SK-N-SH (cell line): ENCODE measurements around the gene AXIN1. TPM values are rescaled to one million over a fixed set of nuclear protein-coding genes. Genes with fewer than 3 reads are reported as not detected.

Experiments
- CTCF ChIA-PET: fragments of 300-600, 350-600 bp; formaldehyde crosslinking; extraction: SDS; loops from one replicate; lab custom pipeline; 2021; lab: Yijun Ruan, JAX
- POLR2A ChIA-PET: fragments of 350-600 bp; sonication (Branson Sonifier 250); formaldehyde crosslinking; extraction: SDS; loops from one replicate; lab custom pipeline; 2020; ENCODE audit warnings: antibody characterized with exemption, inconsistent platforms; lab: Yijun Ruan, JAX
- DNase-seq: peaks from one replicate; pipeline ENCODE4 v3.0.0; 2012
- H2AFZ ChIP-seq: fragments of 200-600 bp; sonication (generic); 2 replicates; pipeline ENCODE4 v1.8.1; 2016; ENCODE audit warnings: antibody characterized with exemption, mild to moderate bottlenecking, low read depth
- H3F3A ChIP-seq: fragments of 200-600 bp; sonication (generic); replicated peaks from 2 replicates; pipeline ENCODE3; 2016; ENCODE audit warnings: antibody characterized with exemption, mild to moderate bottlenecking; ENCODE audit not compliant: insufficient read depth
- H3K27ac ChIP-seq, 2 experiments: fragments of 200-500 bp in 1 of 2; fragments of 200-600 bp in 1 of 2; sonication (Bioruptor generic) in 1 of 2; sonication (generic), shearing (Covaris generic) in 1 of 2; 2 replicates each; pipeline versions ENCODE4 v1.5.1 to v1.6.1; 2014 to 2016; ENCODE audit warnings: low read depth in 2 of 2, inconsistent platforms in 1 of 2, low read length in 1 of 2, mild to moderate bottlenecking in 1 of 2, mixed read lengths in 1 of 2
- H3K27me3 ChIP-seq: fragments of 200-600 bp; sonication (generic), shearing (Covaris generic); 2 replicates; pipeline ENCODE4 v1.6.1; 2016; ENCODE audit warnings: mixed run types; ENCODE audit not compliant: insufficient read depth
- H3K36me3 ChIP-seq, 2 experiments: fragments of 200-500 bp in 1 of 2; fragments of 200-600 bp in 1 of 2; sonication (Bioruptor generic) in 1 of 2; sonication (generic) in 1 of 2; replicated peaks in 1 of 2; 2 replicates each; pipeline versions ENCODE3 to v1.5.1; 2014 to 2016; ENCODE audit warnings: low read length in 1 of 2, mild to moderate bottlenecking in 1 of 2; ENCODE audit not compliant: insufficient read depth in 2 of 2, control insufficient read depth in 1 of 2
- H3K4me1 ChIP-seq, 2 experiments: fragments of 200-500 bp in 1 of 2; fragments of 200-600 bp in 1 of 2; sonication (Bioruptor generic) in 1 of 2; sonication (generic), shearing (Covaris generic) in 1 of 2; 2 replicates each; pipeline versions ENCODE4 v1.5.1 to v1.6.1; 2014 to 2016; ENCODE audit warnings: low read depth in 1 of 2, low read length in 1 of 2, mixed run types in 1 of 2; ENCODE audit not compliant: insufficient read depth in 2 of 2, control insufficient read depth in 1 of 2
- H3K4me2 ChIP-seq: fragments of 200-600 bp; sonication (generic), shearing (Covaris generic); 2 replicates; pipeline ENCODE4 v1.6.1; 2017; ENCODE audit warnings: mixed run types
- H3K4me3 ChIP-seq, 2 experiments: fragments of 200-500 bp in 1 of 2; fragments of 200-600 bp in 1 of 2; sonication (Bioruptor generic) in 1 of 2; sonication (generic), shearing (Covaris generic) in 1 of 2; 2 replicates each; pipeline versions ENCODE4 v1.5.1 to v1.8.1; 2014 to 2016; ENCODE audit warnings: low read depth in 2 of 2, inconsistent platforms in 1 of 2, low read length in 1 of 2, mild to moderate bottlenecking in 1 of 2, mixed read lengths in 1 of 2, moderate library complexity in 1 of 2
- H3K79me2 ChIP-seq: fragments of 200-600 bp; sonication (generic); 2 replicates; pipeline ENCODE4 v1.8.1; 2017; ENCODE audit warnings: mild to moderate bottlenecking; ENCODE audit not compliant: insufficient read depth
- H3K9ac ChIP-seq: fragments of 200-600 bp; sonication (generic); 2 replicates; pipeline ENCODE4 v1.6.1; 2017; ENCODE audit warnings: mixed run types
- H3K9me2 ChIP-seq: fragments of 200-600 bp; sonication (generic); 2 replicates; pipeline ENCODE4 v1.6.1; 2017; ENCODE audit warnings: mixed run types
- H3K9me3 ChIP-seq: fragments of 200-600 bp; sonication (generic); 2 replicates; pipeline ENCODE4 v1.6.1; 2017; ENCODE audit warnings: mixed run types, mild to moderate bottlenecking, moderate library complexity
- H4K20me1 ChIP-seq: fragments of 200-600 bp; sonication (generic); 2 replicates; pipeline ENCODE4 v1.6.1; 2017; ENCODE audit warnings: mild to moderate bottlenecking, mixed run types; ENCODE audit not compliant: insufficient read depth
- EP300 ChIP-seq, 2 experiments: IDR thresholded peaks; 2 replicates each; pipeline versions ENCODE4 v1.4.0 to v1.6.1; 2012; ENCODE audit warnings: borderline replicate concordance in 1 of 2, low read depth in 1 of 2, low read length in 1 of 2
- EZH2phosphoT487 ChIP-seq: fragments of 200-600 bp; sonication (generic); IDR thresholded peaks from 2 replicates; pipeline ENCODE4 v1.6.1; 2017; ENCODE audit warnings: low read depth, mixed run types, mild to moderate bottlenecking, antibody characterized with exemption, moderate library complexity, borderline replicate concordance
- FOSL2 ChIP-seq: IDR thresholded peaks from 2 replicates; pipeline ENCODE4 v1.4.0; 2012; ENCODE audit warnings: low read depth, mild to moderate bottlenecking, moderate library complexity, borderline replicate concordance
- FOXJ3 ChIP-seq: sonication (generic); formaldehyde crosslinking; IDR thresholded peaks from 2 replicates; pipeline ENCODE4 v1.5.1; 2020; ENCODE audit warnings: mild to moderate bottlenecking, missing genetic modification reagents
- FOXM1 ChIP-seq: IDR thresholded peaks from 2 replicates; pipeline ENCODE4 v1.4.0; 2012; ENCODE audit warnings: low read depth, mild to moderate bottlenecking
- GATA2 ChIP-seq: sonication (generic); formaldehyde crosslinking; IDR thresholded peaks from 2 replicates; pipeline ENCODE4 v1.5.0; 2020; ENCODE audit warnings: mild to moderate bottlenecking, missing genetic modification reagents
- MAX ChIP-seq: IDR thresholded peaks from 2 replicates; pipeline ENCODE4 v1.4.0; 2012; ENCODE audit warnings: low read depth
- MXI1 ChIP-seq: IDR thresholded peaks from 2 replicates; pipeline ENCODE4 v1.6.1; 2012; ENCODE audit warnings: mild to moderate bottlenecking, low read depth, low read length, improper control_type of control experiment
- NRF1 ChIP-seq: IDR thresholded peaks from 2 replicates; pipeline ENCODE4 v1.6.1; 2012; ENCODE audit warnings: low read depth, mild to moderate bottlenecking, low read length
- POLR2AphosphoS5 ChIP-seq: IDR thresholded peaks from 2 replicates; pipeline ENCODE4 v1.6.1; 2012; ENCODE audit warnings: low read depth, low read length
- REST ChIP-seq: IDR thresholded peaks from 2 replicates; pipeline ENCODE4 v1.6.1; 2012; ENCODE audit warnings: mild to moderate bottlenecking, low read depth, low read length, moderate library complexity
- RXRA ChIP-seq: IDR thresholded peaks from 2 replicates; pipeline ENCODE4 v1.4.0; 2012; ENCODE audit warnings: low read depth, mild to moderate bottlenecking, borderline replicate concordance
- SIN3A ChIP-seq: IDR thresholded peaks from 2 replicates; pipeline ENCODE4 v1.6.1; 2012; ENCODE audit warnings: low read depth, mild to moderate bottlenecking, low read length, moderate library complexity, borderline replicate concordance
- SMC3 ChIP-seq: IDR thresholded peaks from 2 replicates; pipeline ENCODE4 v1.6.1; 2012; ENCODE audit warnings: low read depth, low read length, improper control_type of control experiment
- TAF1 ChIP-seq: IDR thresholded peaks from 2 replicates; pipeline ENCODE4 v1.6.1; 2012; ENCODE audit warnings: low read depth, mild to moderate bottlenecking, low read length, moderate library complexity, borderline replicate concordance
- TCF12 ChIP-seq: IDR thresholded peaks from 2 replicates; pipeline ENCODE4 v1.4.0; 2012
- TEAD4 ChIP-seq: IDR thresholded peaks from 2 replicates; pipeline ENCODE4 v1.4.0; 2012; ENCODE audit warnings: mild to moderate bottlenecking, borderline replicate concordance; ENCODE audit not compliant: insufficient read depth
- USF2 ChIP-seq: fragments of 150-350 bp; IDR thresholded peaks from 2 replicates; pipeline ENCODE4 v1.6.1; 2017; ENCODE audit warnings: antibody characterized with exemption, low read length, low read depth, borderline replicate concordance
- YY1 ChIP-seq: IDR thresholded peaks from 2 replicates; pipeline ENCODE4 v1.4.0; 2012; ENCODE audit warnings: low read depth, mild to moderate bottlenecking
- WGBS: methylation state at CpG from one replicate; pipeline ENCODE4 v1.1.6; 2017; ENCODE audit warnings: low lambda C conversion rate; 5-methylcytosine and 5-hydroxymethylcytosine counted together
- polyA plus RNA-seq, 3 experiments: library from polyadenylated mRNA; depleted of rRNA; stranded (reverse); fragments of >200 nt; gene quantifications; 2 replicates each; pipeline ENCODE4 v1.2.3, GENCODE V29; 2012

AXIN1 gene
- polyA plus RNA-seq, 1 of the 3 experiments (the other 2 are of a cell fraction): 19.9 TPM

DNA sequence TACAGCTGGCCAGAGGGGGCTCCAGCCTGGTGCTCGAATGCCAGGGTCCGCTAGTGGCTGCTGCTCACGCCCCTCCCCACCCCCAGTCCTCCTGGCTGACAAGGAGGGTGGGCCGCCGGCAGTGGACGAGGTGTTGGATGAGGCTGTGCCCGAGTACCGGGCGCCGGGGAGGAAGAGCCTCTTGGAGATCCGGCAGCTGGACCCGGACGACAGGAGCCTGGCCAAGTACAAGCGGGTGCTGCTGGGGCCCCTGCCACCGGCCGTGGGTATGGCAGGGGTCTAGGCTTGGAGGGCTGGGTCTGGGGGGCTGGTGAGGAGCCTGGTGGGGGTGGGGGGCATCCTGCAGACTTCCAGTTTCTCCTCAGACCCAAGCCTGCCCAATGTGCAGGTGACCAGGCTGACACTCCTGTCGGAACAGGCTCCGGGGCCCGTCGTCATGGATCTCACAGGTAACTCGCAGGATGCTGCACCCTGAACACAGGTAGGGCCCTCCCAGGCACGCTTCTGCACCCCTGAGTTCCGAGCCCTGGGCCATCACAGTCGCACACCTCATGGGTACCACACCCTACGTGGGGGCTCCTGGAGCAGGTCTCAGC, 70.8 kb downstream of the AXIN1 start:
- Histone ChIP-seq H3K4me2 (no peak overlapping the region), H3K4me1 (peaks cover 0 to 3% of the 10 kb centered on the region in 2 experiments; a peak in 1 of 4 replicates), H3K79me2 (no peaks in the 10 kb centered on the region), H3K27ac (no peak overlapping the region), H3K4me3 (no peak overlapping the region), H3K9me3 (no peaks in the 10 kb centered on the region), H3K9ac (no peak overlapping the region), H3K27me3 (no peaks in the 10 kb centered on the region), H3F3A (peaks cover 3% of the 10 kb centered on the region), H2AFZ (no peak overlapping the region), H4K20me1 (no peaks in the 10 kb centered on the region), H3K36me3 (peaks cover 0 to 6% of the 10 kb centered on the region in 2 experiments), H3K9me2 (no peaks in the 10 kb centered on the region)
- no peak for TF ChIP-seq EP300 (IDR thresholded peaks at IDR 0.05; ENCODE audit: borderline replicate concordance in 1 of 2, low read depth in 1 of 2, low read length in 1 of 2)
- TF ChIP-seq FOSL2: no peak
- no peak for TF ChIP-seq FOXJ3 (CRISPR knock-in tag)
- no peak for TF ChIP-seq RXRA
- no peak for TF ChIP-seq EZH2phosphoT487
- TF ChIP-seq TAF1: no peak
- no peak for TF ChIP-seq YY1
- no peak for TF ChIP-seq USF2
- TF ChIP-seq REST: no peak
- no peak for TF ChIP-seq FOXM1
- no peak for TF ChIP-seq TEAD4
- TF ChIP-seq NRF1: no peak
- no peak for TF ChIP-seq MXI1
- TF ChIP-seq SMC3: no peak
- no peak for TF ChIP-seq SIN3A
- no peak for TF ChIP-seq MAX
- no peak for TF ChIP-seq GATA2 (CRISPR knock-in tag)
- TF ChIP-seq POLR2AphosphoS5: no peak
- TF ChIP-seq TCF12: no peak
- POLR2A ChIA-PET: no interaction called here
- WGBS: 76% methylated on average over 13 of the region's 25 CpGs
- DNase-seq: no peak
- CTCF ChIA-PET: interaction anchor here (0.9 kb wide), 1 partner anchor 70 kb away, joined by 3 read pairs; no protein-coding TSS in a partner anchor
